Skin of body (tissue), 2 donors: ENCODE measurements around the gene OR56A3. TPM values are rescaled to one million over a fixed set of nuclear protein-coding genes. Genes with fewer than 3 reads are reported as not detected.

Experiments used
- DNase-seq: peaks from one replicate; lab custom pipeline; 2025; lab: John Stamatoyannopoulos, UW
- total RNA-seq: library from RNA; depleted of rRNA; stranded (reverse); fragments of >200 nt; gene quantifications from one replicate; pipeline ENCODE4 v1.2.3, GENCODE V29; 2014

The OR56A3 gene
- total RNA-seq, 1 donor from 2014 or later = not detected

- no peak for DNase-seq
Observed at GRCh38 chr11:5968394-5968793, 26.3 kb downstream of the OR56A3 start, which contains the start of gene OR56A5. Gene OR56A5, minus strand, starts transcription at chr11:5968494. Its CDS starts 0 bp downstream, at chr11:5968494.

- DNase-seq = no peak
Observed at GRCh38 chr11:5973530-5973929, 31.5 kb downstream of the OR56A3 start.

- no peak for DNase-seq
Observed at GRCh38 chr11:5983443-5983842, 41.4 kb downstream of the OR56A3 start.

DNA sequence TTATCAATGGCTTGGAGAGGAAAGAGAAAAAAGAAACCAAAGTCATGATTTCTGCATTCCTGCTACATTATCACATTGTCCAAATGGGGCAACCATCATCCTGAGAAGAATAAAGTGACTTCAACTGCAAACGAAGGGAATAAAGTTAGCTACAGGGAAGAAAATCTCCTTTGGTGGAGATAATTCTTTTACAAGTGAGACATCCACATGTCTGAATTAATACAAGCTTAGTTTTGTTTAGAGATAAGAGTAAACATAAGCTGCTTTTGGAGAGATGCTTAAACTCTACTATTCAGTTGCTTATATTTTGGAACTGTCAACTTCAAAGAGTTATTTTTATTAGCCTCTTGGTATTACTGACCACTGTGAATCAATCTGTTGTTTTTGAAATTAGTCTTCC lies 44.8 kb downstream of the OR56A3 start, which contains the start of gene OR52L1:
Gene OR52L1, minus strand, starts transcription at position 101 of the 400 bp plus-strand sequence. Its CDS starts 55 bp downstream, at position 46.
- no peak for DNase-seq

- no peak for DNase-seq
Observed at GRCh38 chr11:5989203-5989602, 47.2 kb downstream of the OR56A3 start.

DNA sequence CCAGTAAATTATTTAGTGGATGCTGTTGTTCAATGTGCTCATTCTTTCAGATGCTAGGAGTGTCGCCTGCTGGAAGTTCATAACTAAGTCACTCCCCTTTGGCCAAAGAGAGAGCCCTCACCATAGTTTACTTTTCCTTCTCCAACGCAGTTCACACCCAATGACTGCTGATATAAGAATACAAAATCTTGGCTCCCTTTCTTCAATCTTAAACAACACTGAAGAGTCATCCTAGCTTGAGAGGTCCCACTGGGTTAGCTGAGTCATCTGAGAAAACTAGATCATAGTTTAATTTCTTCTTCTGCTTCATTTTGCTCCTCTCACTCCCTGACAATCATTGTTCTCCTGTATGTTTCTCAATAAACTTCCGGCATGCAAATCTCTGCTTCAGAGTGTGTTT lies 50.1 kb downstream of the OR56A3 start:
- no peak for DNase-seq

- DNase-seq = no peak
Observed at GRCh38 chr11:5992604-5993251, 50.7 kb downstream of the OR56A3 start.

DNA sequence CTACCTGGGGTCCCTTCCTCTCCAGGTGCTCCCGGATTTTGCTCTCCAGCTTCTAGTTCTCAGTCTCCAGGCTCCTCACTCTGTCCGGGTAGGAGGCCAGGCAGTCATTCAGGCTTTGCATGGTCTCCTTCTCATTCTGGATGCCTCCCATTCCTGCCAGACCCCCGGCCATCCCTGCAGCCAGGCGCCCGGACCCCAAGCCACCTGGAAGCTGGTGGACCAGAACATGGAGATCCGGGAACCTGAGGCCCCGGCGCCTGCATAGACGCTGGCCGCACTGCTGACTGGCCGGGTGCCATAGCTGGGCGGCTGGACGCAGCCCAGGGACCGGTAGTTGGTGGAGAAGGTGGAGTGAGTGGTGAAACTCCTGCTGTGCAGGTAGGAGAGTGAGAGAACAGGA lies 52.7 kb downstream of the OR56A3 start:
- no peak for DNase-seq

Other genes with a start within 250 kb of the OR56A3 start
- gene OR56B1, start 205.8 kb upstream of the OR56A3 start, total RNA-seq = not detected
- not detected for gene OR52N4, start 188.0 kb upstream of the OR56A3 start, total RNA-seq
- gene OR52N5, start 158.9 kb upstream of the OR56A3 start, total RNA-seq = not detected
- not detected for gene OR52N1, start 151.0 kb upstream of the OR56A3 start, total RNA-seq
- gene OR52N2, start 133.3 kb upstream of the OR56A3 start, total RNA-seq = not detected
- gene OR52E6, start 100.4 kb upstream of the OR56A3 start, total RNA-seq = not detected
- not detected for gene OR52E8, start 84.6 kb upstream of the OR56A3 start, total RNA-seq
- not detected for gene OR52E4, start 61.6 kb upstream of the OR56A3 start, total RNA-seq
- gene OR52E5, start 49.0 kb upstream of the OR56A3 start, total RNA-seq = not detected
- not detected for gene OR56A5, start 26.2 kb downstream of the OR56A3 start, total RNA-seq
- gene OR52L1, start 44.7 kb downstream of the OR56A3 start, total RNA-seq = not detected
- gene OR56A4, start 64.7 kb downstream of the OR56A3 start, total RNA-seq = not detected
- not detected for gene OR56A1, start 88.5 kb downstream of the OR56A3 start, total RNA-seq
- gene OR56B4, start 165.4 kb downstream of the OR56A3 start, total RNA-seq = not detected
- gene OR52B2, start 228.1 kb downstream of the OR56A3 start, total RNA-seq = not detected